GM23338 (cell line): ENCODE results near the gene ADAMTS18. TPM values are rescaled to one million over a fixed set of nuclear protein-coding genes. Genes with fewer than 3 reads are reported as not detected.

Experiments
- ATAC-seq: fragments of 200-7000 bp; cut with Tn5 transposase; 3 replicates; pipeline ENCODE4 v1.9.1; 2020
- DNase-seq: peaks from one replicate; pipeline ENCODE4 v3.0.0-alpha.2; 2015; ENCODE audit warnings: low spot score
- H2AFZ ChIP-seq: fragments of 200-600 bp; sonication (generic); 2 replicates; pipeline ENCODE4 v1.8.0; 2016; ENCODE audit warnings: antibody characterized with exemption, mild to moderate bottlenecking, moderate library complexity
- H3F3A ChIP-seq: fragments of 200-600 bp; sonication (generic); replicated peaks from 2 replicates; pipeline ENCODE4 v1.8.0; 2017; ENCODE audit warnings: antibody characterized with exemption, mixed run types, low read depth
- H3K27ac ChIP-seq: fragments of 200-600 bp; sonication (generic); 2 replicates; pipeline ENCODE4 v1.6.1; 2016; ENCODE audit warnings: low read depth
- H3K27me3 ChIP-seq: fragments of 200-600 bp; sonication (generic); 2 replicates; pipeline ENCODE4 v1.8.0; 2016; ENCODE audit warnings: mild to moderate bottlenecking, mixed run types, moderate library complexity; ENCODE audit not compliant: insufficient read depth
- H3K36me3 ChIP-seq: fragments of 200-600 bp; sonication (generic); 2 replicates; pipeline ENCODE4 v1.8.0; 2016; ENCODE audit warnings: mild to moderate bottlenecking; ENCODE audit not compliant: insufficient read depth
- H3K4me1 ChIP-seq: fragments of 200-600 bp; sonication (generic); 2 replicates; pipeline ENCODE4 v1.8.0; 2016; ENCODE audit warnings: mild to moderate bottlenecking, moderate library complexity; ENCODE audit not compliant: insufficient read depth
- H3K4me2 ChIP-seq: fragments of 200-600 bp; sonication (generic); 2 replicates; pipeline ENCODE4 v1.7.1; 2017; ENCODE audit warnings: mixed run types
- H3K4me3 ChIP-seq: fragments of 200-600 bp; sonication (generic); 2 replicates; pipeline ENCODE4 v1.6.1; 2016; ENCODE audit warnings: mixed run types
- H3K79me2 ChIP-seq: fragments of 200-600 bp; sonication (generic); replicated peaks from 2 replicates; pipeline ENCODE4 v1.8.0; 2017; ENCODE audit warnings: mild to moderate bottlenecking; ENCODE audit not compliant: insufficient read depth
- H3K9me2 ChIP-seq: fragments of 200-600 bp; sonication (generic); 2 replicates; pipeline ENCODE4 v1.8.0; 2017; ENCODE audit not compliant: insufficient read depth
- H4K20me1 ChIP-seq: fragments of 200-600 bp; sonication (generic); replicated peaks from 2 replicates; pipeline ENCODE4 v1.8.0; 2017; ENCODE audit warnings: mild to moderate bottlenecking; ENCODE audit not compliant: insufficient read depth
- H3K27ac Mint-ChIP-seq: 2 replicates; pipeline ENCODE4 v1.8.0; 2020; ENCODE audit warnings: inconsistent platforms, mild to moderate bottlenecking, moderate library complexity, mixed read lengths
- H3K27me3 Mint-ChIP-seq: 3 replicates; pipeline ENCODE4 v1.8.0; 2022; ENCODE audit warnings: low read depth, mild to moderate bottlenecking, moderate library complexity, mixed read lengths, inconsistent platforms; ENCODE audit not compliant: insufficient read depth, poor library complexity
- H3K36me3 Mint-ChIP-seq: 3 replicates; pipeline ENCODE4 v1.8.0; 2021; ENCODE audit warnings: low read depth, mild to moderate bottlenecking, inconsistent platforms, moderate library complexity, mixed read lengths
- H3K4me1 Mint-ChIP-seq: 3 replicates; pipeline ENCODE4 v1.8.0; 2020; ENCODE audit warnings: mild to moderate bottlenecking, inconsistent platforms, mixed read lengths
- H3K4me3 Mint-ChIP-seq: 3 replicates; pipeline ENCODE4 v1.8.0; 2021; ENCODE audit warnings: moderate library complexity, mild to moderate bottlenecking, inconsistent platforms, mixed read lengths
- H3K9me3 Mint-ChIP-seq: 3 replicates; pipeline ENCODE4 v1.8.0; 2020; ENCODE audit warnings: moderate library complexity, mild to moderate bottlenecking, inconsistent platforms, mixed read lengths
- CREB1 ChIP-seq: fragments of 250-450 bp; sonication (Bioruptor Pico); IDR thresholded peaks from 2 replicates; pipeline ENCODE4 v1.5.0; 2020; ENCODE audit warnings: low read depth, mild to moderate bottlenecking, moderate library complexity
- CTCF ChIP-seq, 2 experiments: fragments of 200-600 bp in 1 of 2; sonication (generic) in 1 of 2; conservative IDR thresholded peaks; 2 replicates each; pipeline versions ENCODE4 v1.5.1 to v1.6.1; 2016 to 2017; ENCODE audit warnings: antibody characterized with exemption in 2 of 2, low read depth in 2 of 2, mild to moderate bottlenecking in 2 of 2, moderate library complexity in 1 of 2
- ETS1 ChIP-seq: IDR thresholded peaks from 2 replicates; pipeline ENCODE4 v1.6.1; 2016; ENCODE audit warnings: antibody characterized with exemption
- EZH2 ChIP-seq: fragments of 200-600 bp; sonication (generic); IDR thresholded peaks from one replicate; pipeline ENCODE4 v1.8.0; 2017; ENCODE audit warnings: antibody characterized with exemption, mild to moderate bottlenecking, low read depth; ENCODE audit not compliant: unreplicated experiment
- EZH2phosphoT487 ChIP-seq: fragments of 200-600 bp; sonication (generic); IDR thresholded peaks from one replicate; pipeline ENCODE4 v1.8.1; 2018; ENCODE audit warnings: antibody characterized with exemption; ENCODE audit not compliant: unreplicated experiment
- JUNB ChIP-seq: IDR thresholded peaks from one replicate; pipeline ENCODE4 v1.6.1; 2016; ENCODE audit warnings: antibody characterized with exemption; ENCODE audit not compliant: unreplicated experiment
- NANOG ChIP-seq: IDR thresholded peaks from 2 replicates; pipeline ENCODE4 v1.6.1; 2016; ENCODE audit warnings: antibody characterized with exemption, borderline replicate concordance
- POLR2AphosphoS5 ChIP-seq: IDR thresholded peaks from 2 replicates; pipeline ENCODE4 v1.6.1; 2016; ENCODE audit warnings: antibody characterized with exemption, low read depth
- REST ChIP-seq: IDR thresholded peaks from one replicate; pipeline ENCODE4 v1.6.1; 2018; ENCODE audit warnings: antibody characterized with exemption; ENCODE audit not compliant: unreplicated experiment
- STAT1 ChIP-seq: IDR thresholded peaks from one replicate; pipeline ENCODE4 v1.6.1; 2016; ENCODE audit warnings: antibody characterized with exemption; ENCODE audit not compliant: unreplicated experiment
- ZNF114 ChIP-seq: fragments of 250-450 bp; sonication (Bioruptor Pico); IDR thresholded peaks from 2 replicates; pipeline ENCODE4 v1.5.0; 2020; ENCODE audit warnings: mild to moderate bottlenecking, moderate library complexity
- ZNF331 ChIP-seq: fragments of 250-450 bp; sonication (Bioruptor Pico); IDR thresholded peaks from 2 replicates; pipeline ENCODE4 v1.5.0; 2020; ENCODE audit warnings: low read depth, mild to moderate bottlenecking, moderate library complexity
- ZNF462 ChIP-seq: fragments of 250-450 bp; sonication (Bioruptor Pico); IDR thresholded peaks from 2 replicates; pipeline ENCODE4 v1.5.0; 2020; ENCODE audit warnings: mild to moderate bottlenecking, moderate library complexity
- polyA plus RNA-seq: library from polyadenylated mRNA; unstranded; fragments of >200 nt; fragmentation: Nextera tagmentation; extraction: Ambion mirVana; gene quantifications from 2 replicates; pipeline ENCODE4 v1.2.1, GENCODE V29; 2016
- total RNA-seq: library from RNA; depleted of rRNA; stranded (reverse); fragments of >200 nt; shearing (Covaris generic); gene quantifications from 2 replicates; pipeline ENCODE4 v1.2.3, GENCODE V29; 2014

Gene ADAMTS18
- total and polyA plus RNA-seq, 2 experiments from 2014 or later: 0.15 to 0.90 TPM

- Mint-ChIP-seq H3K9me3 (no peaks in the 10 kb centered on the region), H3K36me3 (no peaks in the 10 kb centered on the region), H3K27me3 (no peaks in the 10 kb centered on the region), H3K4me3 (no peak overlapping the region), H3K4me1 (peaks cover 2% of the 10 kb centered on the region; the same call in 2 of the 3 replicates), H3K27ac (no peak overlapping the region)
- no peaks in the 10 kb centered on the region for H3K9me2 ChIP-seq
- no peak for TF ChIP-seq NANOG
- no peak for TF ChIP-seq ETS1
- TF ChIP-seq POLR2AphosphoS5: no peak
- TF ChIP-seq ZNF114 (CRISPR knock-in tag): no peak
- TF ChIP-seq STAT1: no peak
- TF ChIP-seq EZH2: no peak
- TF ChIP-seq ZNF331 (CRISPR knock-in tag): no peak
- no peak for TF ChIP-seq REST
- TF ChIP-seq EZH2phosphoT487: no peak
- no peak for TF ChIP-seq CREB1 (CRISPR knock-in tag)
- TF ChIP-seq ZNF462: no peak
- no peak for TF ChIP-seq JUNB
- TF ChIP-seq CTCF (conservative IDR thresholded peaks at IDR 0.05; ENCODE audit: low read depth in 2 of 2): no peak
- no peak for DNase-seq
- no peak for ATAC-seq
- no peak overlapping the region for H2AFZ ChIP-seq
- no peak overlapping the region for H3K4me2 ChIP-seq
- H3K4me1 ChIP-seq: no peaks in the 10 kb centered on the region
- H3F3A ChIP-seq: no peaks in the 10 kb centered on the region
- H3K36me3 ChIP-seq: no peaks in the 10 kb centered on the region
- no peaks in the 10 kb centered on the region for H3K27me3 ChIP-seq
- H4K20me1 ChIP-seq: no peaks in the 10 kb centered on the region
- no peak overlapping the region for H3K4me3 ChIP-seq
- H3K79me2 ChIP-seq: no peaks in the 10 kb centered on the region
- H3K27ac ChIP-seq: no peak overlapping the region
Measured at GRCh38 chr16:77416939-77417480, 17.8 kb downstream of the ADAMTS18 start.
